Pulmonary artery endothelial cell (primary cell): ENCODE results near the gene TMEM184C. TPM values are rescaled to one million over a fixed set of nuclear protein-coding genes. Genes with fewer than 3 reads are reported as not detected.

Experiments used
- total RNA-seq: library from RNA; depleted of rRNA; stranded (reverse); fragments of >200 nt; gene quantifications from 2 replicates; pipeline ENCODE4 v1.2.3, GENCODE V29; 2014

Gene TMEM184C
- total RNA-seq, 1 donor from 2014 or later, result 27.7 TPM

Other genes with a start within 250 kb of the TMEM184C start
- gene EDNRA, start 136.3 kb upstream of the TMEM184C start, total RNA-seq, result 0.07 TPM in 2 replicates
- gene PRMT9, start 66.8 kb downstream of the TMEM184C start, total RNA-seq, result 10.3 and 11.0 TPM in 2 replicates
- 18.5 and 28.8 TPM in 2 replicates for gene ARHGAP10, start 114.7 kb downstream of the TMEM184C start, total RNA-seq